K562 (cell line): ENCODE data around the gene DBNL. TPM values are rescaled to one million over a fixed set of nuclear protein-coding genes. Genes with fewer than 3 reads are reported as not detected.
"Not testable (repeated sequence)": the region's sequence is repeated elsewhere in the genome, so short reads cannot be mapped to it uniquely, and the experiment has no call there.

Experiments used
- ARID1B ChIP-seq: fragments of 450-650 bp; IDR thresholded peaks from 2 replicates; pipeline ENCODE4 v1.6.1; 2016; ENCODE audit warnings: antibody characterized with exemption, mild to moderate bottlenecking, inconsistent platforms
- CREB1 ChIP-seq, 2 experiments: sonication (generic) in 1 of 2; formaldehyde crosslinking in 1 of 2; IDR thresholded peaks; 2 replicates each; pipeline versions ENCODE4 v1.6.1 to v1.8.0; 2012 to 2022; ENCODE audit warnings: inconsistent platforms in 1 of 2, mild to moderate bottlenecking in 1 of 2, missing genetic modification reagents in 1 of 2, moderate library complexity in 1 of 2
- CTBP1 ChIP-seq: fragments of 450-650 bp; IDR thresholded peaks from 2 replicates; pipeline ENCODE4 v1.6.1; 2016; ENCODE audit warnings: borderline replicate concordance
- CXXC5 ChIP-seq: fragments of 250-450 bp; sonication (Bioruptor Pico); IDR thresholded peaks from 2 replicates; pipeline ENCODE4 v1.8.0; 2022; ENCODE audit warnings: inconsistent platforms, mild to moderate bottlenecking, moderate library complexity
- HBP1 ChIP-seq: fragments of 450-650 bp; formaldehyde crosslinking; IDR thresholded peaks from 2 replicates; pipeline ENCODE4 v1.4.0; 2022; ENCODE audit warnings: missing genetic modification characterization
- NRF1 ChIP-seq, 2 experiments: fragments of 450-650 bp; IDR thresholded peaks in 1 of 2; conservative IDR thresholded peaks in 1 of 2; 2 replicates each; pipeline ENCODE4 v1.6.1; 2014; ENCODE audit warnings: mild to moderate bottlenecking in 2 of 2
- SAP30 ChIP-seq: fragments of 200-600 bp; sonication (generic); IDR thresholded peaks from 2 replicates; pipeline ENCODE4 v1.6.1; 2012; ENCODE audit warnings: borderline replicate concordance, low read depth, mild to moderate bottlenecking, moderate library complexity, low read length, control low read depth, inconsistent platforms; ENCODE audit not compliant: insufficient read depth, poor library complexity, severe bottlenecking
- VEZF1 ChIP-seq: fragments of 200-800 bp; sonication (Bioruptor generic); IDR thresholded peaks from 2 replicates; pipeline ENCODE4 v1.6.1; 2017; ENCODE audit warnings: missing genetic modification characterization, missing compliant biosample characterization
- polyA plus RNA-seq, 8 experiments: library from polyadenylated mRNA; depleted of rRNA in 4 of 8; stranded (reverse) in 5 of 8; unstranded in 3 of 8; fragments of >200 nt; fragmentation: Nextera tagmentation in 2 of 8; fragmentation: Illumina TruSeq in 1 of 8; extraction: Ambion mirVana in 2 of 8; extraction: Trizol in 1 of 8; gene quantifications; 2 replicates each; pipeline versions ENCODE4 v1.2.1 to v1.2.3, GENCODE V29; 2011 to 2014; ENCODE audit warnings: inconsistent platforms in 1 of 8, missing spikeins in 1 of 8
- total RNA-seq, 7 experiments: library from RNA; depleted of rRNA in 6 of 7; stranded (reverse); fragments of >200 nt in 6 of 7; fragmentation: Illumina TruSeq in 2 of 7; extraction: Trizol in 2 of 7; gene quantifications; 2 replicates each; pipeline versions ENCODE4 v1.2.1 to v1.2.3, GENCODE V29; 2011 to 2021; ENCODE audit warnings: low replicate concordance in 1 of 7
- TF ChIP-seq, protein P1 (sequence below), 3 experiments: fragments of 200-800 bp in 1 of 3; sonication (Bioruptor generic) in 1 of 3; sonication (generic) in 1 of 3; formaldehyde crosslinking in 1 of 3; IDR thresholded peaks; 2 replicates each; pipeline versions ENCODE4 v1.6.1 to v1.8.0; 2016 to 2022; ENCODE audit warnings: mild to moderate bottlenecking in 2 of 3, missing compliant biosample characterization in 2 of 3, missing genetic modification characterization in 2 of 3, missing genetic modification reagents in 1 of 3
- TF ChIP-seq, protein P2 (sequence below): sonication (generic); formaldehyde crosslinking; IDR thresholded peaks from 2 replicates; pipeline ENCODE4 v1.8.0; 2022; ENCODE audit warnings: missing genetic modification reagents, mild to moderate bottlenecking, moderate library complexity, borderline replicate concordance
- TF ChIP-seq, protein P3 (sequence below), 2 experiments: fragments of 450-650 bp; conservative IDR thresholded peaks; 2 replicates each; pipeline ENCODE4 v1.6.1; 2017; ENCODE audit warnings: mild to moderate bottlenecking in 2 of 2, moderate library complexity in 2 of 2
- TF ChIP-seq, protein P4 (sequence below), 2 experiments: IDR thresholded peaks in 1 of 2; conservative IDR thresholded peaks in 1 of 2; 2 replicates each; pipeline ENCODE4 v1.6.1; 2016; ENCODE audit warnings: low read depth in 2 of 2, mild to moderate bottlenecking in 1 of 2, missing compliant biosample characterization in 1 of 2, missing genetic modification characterization in 1 of 2, moderate library complexity in 1 of 2
- TF ChIP-seq, protein P5 (sequence below): fragments of 450-650 bp; IDR thresholded peaks from 2 replicates; pipeline ENCODE4 v1.6.1; 2016

DBNL gene
- total and polyA plus RNA-seq, 9 of the 15 experiments (the other 6 are each of a cell fraction or from before 2014, with no cell fraction given): 1.9 to 65.1 (median 38.9) TPM

DNA sequence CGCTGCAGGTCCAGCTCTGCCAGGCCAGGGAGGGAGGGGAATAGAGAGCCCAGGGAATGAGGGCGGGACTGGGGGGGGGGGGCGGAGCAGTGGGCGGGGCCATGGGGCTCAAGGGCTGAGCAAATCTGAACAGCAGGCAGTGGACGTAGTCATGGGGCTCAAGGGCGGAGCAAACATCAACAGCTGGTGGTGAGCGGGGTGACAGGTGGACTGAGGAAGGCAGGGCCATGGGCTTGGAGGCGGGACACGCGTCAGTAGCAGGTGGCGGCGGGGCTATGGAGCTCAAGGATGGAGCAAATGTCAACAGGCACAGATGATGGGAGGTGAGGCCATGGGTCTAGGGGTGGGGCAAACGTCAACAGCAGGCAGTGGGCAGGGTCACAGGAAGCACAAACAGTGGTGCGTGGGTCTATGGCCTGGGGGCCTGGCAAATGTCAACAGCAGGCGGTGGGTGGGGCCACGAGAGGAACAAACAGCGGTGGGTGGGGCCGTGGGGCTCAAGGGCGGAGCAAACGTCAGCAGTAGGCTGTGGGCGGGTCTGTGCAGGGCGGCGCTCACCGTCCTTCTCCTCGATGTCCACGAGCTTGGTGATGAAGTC lies 5.4 kb upstream of the DBNL start (continued):
- not testable (repeated sequence) for TF ChIP-seq CREB1 (IDR thresholded peaks at IDR 0.05)
- TF ChIP-seq CREB1 (CRISPR knock-in tag; IDR thresholded peaks at IDR 0.05): 0 out of 2 replicates have a peak, but pooled peaks have one; percentile 44
- 0 out of 2 replicates have a peak, but pooled peaks have one; percentile 48 for TF ChIP-seq HBP1 (CRISPR knock-in tag)
- TF ChIP-seq, protein P1, sequence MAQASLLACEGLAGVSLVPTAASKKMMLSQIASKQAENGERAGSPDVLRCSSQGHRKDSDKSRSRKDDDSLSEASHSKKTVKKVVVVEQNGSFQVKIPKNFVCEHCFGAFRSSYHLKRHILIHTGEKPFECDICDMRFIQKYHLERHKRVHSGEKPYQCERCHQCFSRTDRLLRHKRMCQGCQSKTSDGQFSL (CRISPR knock-in tag; IDR thresholded peaks at IDR 0.05): peak; percentile 45; the same call in 1 of the 2 replicates
- TF ChIP-seq, protein P1 (tag; IDR thresholded peaks at IDR 0.05): not testable (repeated sequence)
- TF ChIP-seq VEZF1 (CRISPR knock-in tag): peak; percentile 54
- peak; percentile 70 for TF ChIP-seq CTBP1
- 0 out of 2 replicates have a peak, but pooled peaks have one; percentile 23 for TF ChIP-seq ARID1B
- TF ChIP-seq SAP30: peak; percentile 92
- TF ChIP-seq, protein P2, sequence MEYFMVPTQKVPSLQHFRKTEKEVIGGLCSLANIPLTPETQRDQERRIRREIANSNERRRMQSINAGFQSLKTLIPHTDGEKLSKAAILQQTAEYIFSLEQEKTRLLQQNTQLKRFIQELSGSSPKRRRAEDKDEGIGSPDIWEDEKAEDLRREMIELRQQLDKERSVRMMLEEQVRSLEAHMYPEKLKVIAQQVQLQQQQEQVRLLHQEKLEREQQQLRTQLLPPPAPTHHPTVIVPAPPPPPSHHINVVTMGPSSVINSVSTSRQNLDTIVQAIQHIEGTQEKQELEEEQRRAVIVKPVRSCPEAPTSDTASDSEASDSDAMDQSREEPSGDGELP: peak; percentile 92
- TF ChIP-seq CXXC5 (CRISPR knock-in tag): peak; percentile 46; the same call in 1 of the 2 replicates
- TF ChIP-seq, protein P3, sequence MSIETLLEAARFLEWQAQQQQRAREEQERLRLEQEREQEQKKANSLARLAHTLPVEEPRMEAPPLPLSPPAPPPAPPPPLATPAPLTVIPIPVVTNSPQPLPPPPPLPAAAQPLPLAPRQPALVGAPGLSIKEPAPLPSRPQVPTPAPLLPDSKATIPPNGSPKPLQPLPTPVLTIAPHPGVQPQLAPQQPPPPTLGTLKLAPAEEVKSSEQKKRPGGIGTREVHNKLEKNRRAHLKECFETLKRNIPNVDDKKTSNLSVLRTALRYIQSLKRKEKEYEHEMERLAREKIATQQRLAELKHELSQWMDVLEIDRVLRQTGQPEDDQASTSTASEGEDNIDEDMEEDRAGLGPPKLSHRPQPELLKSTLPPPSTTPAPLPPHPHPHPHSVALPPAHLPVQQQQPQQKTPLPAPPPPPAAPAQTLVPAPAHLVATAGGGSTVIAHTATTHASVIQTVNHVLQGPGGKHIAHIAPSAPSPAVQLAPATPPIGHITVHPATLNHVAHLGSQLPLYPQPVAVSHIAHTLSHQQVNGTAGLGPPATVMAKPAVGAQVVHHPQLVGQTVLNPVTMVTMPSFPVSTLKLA (conservative IDR thresholded peaks at IDR 0.05): peak; percentile 96 to 99
- peak; percentile 57 to 69 for TF ChIP-seq NRF1 (conservative IDR thresholded peaks at IDR 0.05 in 1 of 2, IDR thresholded peaks at IDR 0.05 in 1 of 2)
- TF ChIP-seq, protein P4, sequence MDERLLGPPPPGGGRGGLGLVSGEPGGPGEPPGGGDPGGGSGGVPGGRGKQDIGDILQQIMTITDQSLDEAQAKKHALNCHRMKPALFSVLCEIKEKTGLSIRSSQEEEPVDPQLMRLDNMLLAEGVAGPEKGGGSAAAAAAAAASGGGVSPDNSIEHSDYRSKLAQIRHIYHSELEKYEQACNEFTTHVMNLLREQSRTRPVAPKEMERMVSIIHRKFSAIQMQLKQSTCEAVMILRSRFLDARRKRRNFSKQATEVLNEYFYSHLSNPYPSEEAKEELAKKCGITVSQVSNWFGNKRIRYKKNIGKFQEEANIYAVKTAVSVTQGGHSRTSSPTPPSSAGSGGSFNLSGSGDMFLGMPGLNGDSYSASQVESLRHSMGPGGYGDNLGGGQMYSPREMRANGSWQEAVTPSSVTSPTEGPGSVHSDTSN (CRISPR knock-in tag; IDR thresholded peaks at IDR 0.05; ENCODE audit: low read depth): not testable (repeated sequence)
- TF ChIP-seq, protein P4 (tag; conservative IDR thresholded peaks at IDR 0.05; ENCODE audit: low read depth): 0 out of 2 replicates have a peak, but pooled peaks have one; percentile 7
- TF ChIP-seq, protein P5, sequence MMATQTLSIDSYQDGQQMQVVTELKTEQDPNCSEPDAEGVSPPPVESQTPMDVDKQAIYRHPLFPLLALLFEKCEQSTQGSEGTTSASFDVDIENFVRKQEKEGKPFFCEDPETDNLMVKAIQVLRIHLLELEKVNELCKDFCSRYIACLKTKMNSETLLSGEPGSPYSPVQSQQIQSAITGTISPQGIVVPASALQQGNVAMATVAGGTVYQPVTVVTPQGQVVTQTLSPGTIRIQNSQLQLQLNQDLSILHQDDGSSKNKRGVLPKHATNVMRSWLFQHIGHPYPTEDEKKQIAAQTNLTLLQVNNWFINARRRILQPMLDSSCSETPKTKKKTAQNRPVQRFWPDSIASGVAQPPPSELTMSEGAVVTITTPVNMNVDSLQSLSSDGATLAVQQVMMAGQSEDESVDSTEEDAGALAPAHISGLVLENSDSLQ: peak; percentile 92
